Measurements from ENCODE around the gene PREX1. TPM values are rescaled to one million over a fixed set of nuclear protein-coding genes. Genes with fewer than 3 reads are reported as not detected.

The PREX1 gene
- total RNA-seq, 1 experiment from 2014 or later: 32.6 TPM

- DNase-seq (ENCODE audit: low read depth): no peak
Measured at GRCh38 chr20:48665785-48666184, 162.0 kb downstream of the PREX1 start.

- DNase-seq (ENCODE audit: low read depth): no peak
Measured at GRCh38 chr20:48662711-48663110, 165.1 kb downstream of the PREX1 start.

- no peak for DNase-seq (ENCODE audit: low read depth)
Measured at GRCh38 chr20:48661575-48662455, 166.0 kb downstream of the PREX1 start.

- DNase-seq (ENCODE audit: low read depth): no peak
Measured at GRCh38 chr20:48660788-48661187, 167.0 kb downstream of the PREX1 start.

- no peak for DNase-seq (ENCODE audit: low read depth)
Measured at GRCh38 chr20:48659858-48660257, 167.9 kb downstream of the PREX1 start.

GRCh38 chr20:48658505-48658904, 169.3 kb downstream of the PREX1 start:
- DNase-seq (ENCODE audit: low read depth): no peak

- DNase-seq (ENCODE audit: low read depth): no peak
Measured at GRCh38 chr20:48658198-48658476, 169.7 kb downstream of the PREX1 start.

- DNase-seq (ENCODE audit: low read depth): peak; percentile 68
Measured at GRCh38 chr20:48657426-48658197, 170.2 kb downstream of the PREX1 start.

- peak; percentile 45 for DNase-seq (ENCODE audit: low read depth)
Measured at GRCh38 chr20:48656661-48657211, 171.1 kb downstream of the PREX1 start.

- no peak for DNase-seq (ENCODE audit: low read depth)
Measured at GRCh38 chr20:48656137-48656536, 171.7 kb downstream of the PREX1 start.

GRCh38 chr20:48653706-48654051, 174.1 kb downstream of the PREX1 start:
- no peak for DNase-seq (ENCODE audit: low read depth)

- no peak for DNase-seq (ENCODE audit: low read depth)
Measured at GRCh38 chr20:48652961-48653705, 174.7 kb downstream of the PREX1 start.

- no peak for DNase-seq (ENCODE audit: low read depth)
Measured at GRCh38 chr20:48651960-48652359, 175.8 kb downstream of the PREX1 start.

- no peak for DNase-seq (ENCODE audit: low read depth)
Measured at GRCh38 chr20:48651271-48651670, 176.5 kb downstream of the PREX1 start.

- DNase-seq (ENCODE audit: low read depth): no peak
Measured at GRCh38 chr20:48649868-48650267, 177.9 kb downstream of the PREX1 start.

- DNase-seq (ENCODE audit: low read depth): no peak
Measured at GRCh38 chr20:48649104-48649626, 178.6 kb downstream of the PREX1 start.

GRCh38 chr20:48648482-48649051, 179.2 kb downstream of the PREX1 start:
- DNase-seq (ENCODE audit: low read depth): no peak

GRCh38 chr20:48647858-48648257, 179.9 kb downstream of the PREX1 start:
- DNase-seq (ENCODE audit: low read depth): no peak

- DNase-seq (ENCODE audit: low read depth): no peak
Measured at GRCh38 chr20:48645666-48646065, 182.1 kb downstream of the PREX1 start.

GRCh38 chr20:48644286-48644828, 183.4 kb downstream of the PREX1 start:
- DNase-seq (ENCODE audit: low read depth): no peak
